Endothelial cell of umbilical vein (primary cell): ENCODE data around the gene ZNF598. TPM values are rescaled to one million over a fixed set of nuclear protein-coding genes. Genes with fewer than 3 reads are reported as not detected.

Source experiments
- BruUV-seq: library from RNA; stranded (reverse); fragments of 400-500 nt; replicated peaks from 2 replicates; lab custom pipeline; 2021; lab: Mats Ljungman, UMichigan
- CTCF ChIA-PET: fragments of 300-600, 350-600 bp; sonication (Branson Sonifier 250); formaldehyde crosslinking; loops from one replicate; lab custom pipeline; 2021; ENCODE audit warnings: antibody characterized with exemption, inconsistent platforms; lab: Charles Lee
- POLR2A ChIA-PET: fragments of 300-600, 350-600 bp; sonication (Branson Sonifier 250); formaldehyde crosslinking; loops from one replicate; lab custom pipeline; 2021; ENCODE audit warnings: antibody characterized with exemption, inconsistent platforms; lab: Charles Lee
- DNase-seq: peaks from one replicate; pipeline ENCODE4 v3.0.0-alpha.2; 2011; ENCODE audit warnings: low read depth, low spot score
- FAIRE-seq: peaks from 2 replicates; lab custom pipeline; 2011; peaks lifted over from hg19 to GRCh38; lab: Jason Lieb, UNC
- H2AFZ ChIP-seq: 2 replicates; pipeline ENCODE4 v1.6.0; 2012; ENCODE audit warnings: low read depth, low read length, control low read depth, inconsistent platforms
- H3K27ac ChIP-seq: 2 replicates; pipeline ENCODE4 v1.5.1; 2011; ENCODE audit warnings: low read depth, mild to moderate bottlenecking, control low read depth, low read length, moderate library complexity; ENCODE audit not compliant: insufficient read depth
- H3K27me3 ChIP-seq, 2 experiments: 2 replicates each; pipeline versions ENCODE4 v1.6.0 to v1.6.1; 2011; ENCODE audit warnings: low read length in 2 of 2, mixed read lengths in 1 of 2; ENCODE audit not compliant: control insufficient read depth in 2 of 2, insufficient read depth in 2 of 2
- H3K36me3 ChIP-seq, 2 experiments: 2 replicates in 1 of 2; 3 replicates in 1 of 2; pipeline ENCODE4 v1.5.1; 2011; ENCODE audit warnings: low read length in 2 of 2, mild to moderate bottlenecking in 1 of 2, moderate library complexity in 1 of 2; ENCODE audit not compliant: control insufficient read depth in 2 of 2, insufficient read depth in 2 of 2; ENCODE audit errors: extremely low read depth in 1 of 2
- H3K4me1 ChIP-seq: 3 replicates; pipeline ENCODE4 v1.5.1; 2011; ENCODE audit warnings: mild to moderate bottlenecking, low read length; ENCODE audit not compliant: control insufficient read depth, insufficient read depth; ENCODE audit errors: extremely low read depth
- H3K4me2 ChIP-seq: 2 replicates; pipeline ENCODE4 v1.6.1; 2011; ENCODE audit warnings: low read length, control low read depth, mixed read lengths; ENCODE audit not compliant: insufficient read depth
- H3K4me3 ChIP-seq, 3 experiments: fragments of 200-600 bp in 1 of 3; sonication (generic), shearing (Covaris generic) in 1 of 3; replicated peaks in 1 of 3; 2 replicates each; pipeline ENCODE4 v1.5.1; 2011 to 2016; ENCODE audit warnings: control low read depth in 3 of 3, low read length in 3 of 3, mild to moderate bottlenecking in 2 of 3, inconsistent platforms in 1 of 3, low read depth in 1 of 3, moderate library complexity in 1 of 3; ENCODE audit not compliant: insufficient read depth in 1 of 3
- H3K79me2 ChIP-seq: 2 replicates; pipeline ENCODE4 v1.6.0; 2012; ENCODE audit warnings: low read length, inconsistent platforms; ENCODE audit not compliant: control insufficient read depth, insufficient read depth
- H3K9ac ChIP-seq: replicated peaks from 2 replicates; pipeline ENCODE3; 2011; ENCODE audit warnings: low read length, control low read depth; ENCODE audit not compliant: insufficient read depth; ENCODE audit errors: extremely low read depth
- H3K9me1 ChIP-seq: replicated peaks from 3 replicates; pipeline ENCODE4 v1.6.0; 2011; ENCODE audit warnings: mild to moderate bottlenecking, low read length; ENCODE audit not compliant: control insufficient read depth, insufficient read depth; ENCODE audit errors: extremely low read depth
- H3K9me3 ChIP-seq: replicated peaks from 2 replicates; pipeline ENCODE4 v1.5.1; 2012; ENCODE audit warnings: low read length, inconsistent platforms; ENCODE audit not compliant: control insufficient read depth, insufficient read depth
- H4K20me1 ChIP-seq: replicated peaks from 2 replicates; pipeline ENCODE3; 2011; ENCODE audit warnings: mild to moderate bottlenecking, low read length; ENCODE audit not compliant: control insufficient read depth, insufficient read depth; ENCODE audit errors: extremely low read depth
- EZH2 ChIP-seq: IDR thresholded peaks from 2 replicates; pipeline ENCODE4 v1.6.1; 2012; ENCODE audit warnings: borderline replicate concordance, low read depth, mild to moderate bottlenecking, moderate library complexity, low read length, inconsistent platforms; ENCODE audit not compliant: severe bottlenecking
- FOS ChIP-seq: IDR thresholded peaks from 2 replicates; pipeline ENCODE4 v1.6.1; 2011; ENCODE audit warnings: mild to moderate bottlenecking, low read length, moderate library complexity, borderline replicate concordance; ENCODE audit not compliant: insufficient read depth
- GATA2 ChIP-seq: IDR thresholded peaks from 2 replicates; pipeline ENCODE4 v1.7.0; 2011; ENCODE audit warnings: low read depth, mild to moderate bottlenecking, moderate library complexity, mixed read lengths, low read length; ENCODE audit not compliant: insufficient read length, insufficient read depth
- JUN ChIP-seq: IDR thresholded peaks from 2 replicates; pipeline ENCODE4 v1.6.1; 2011; ENCODE audit warnings: borderline replicate concordance, low read depth; ENCODE audit not compliant: insufficient read length, insufficient read depth
- MAX ChIP-seq: IDR thresholded peaks from 2 replicates; pipeline ENCODE4 v1.6.1; 2011; ENCODE audit not compliant: insufficient read depth, insufficient read length
- MYC ChIP-seq: IDR thresholded peaks from one replicate; pipeline ENCODE4 v1.6.1; 2011; ENCODE audit warnings: mild to moderate bottlenecking, low read depth, low read length
- POLR2A ChIP-seq: IDR thresholded peaks from 2 replicates; pipeline ENCODE4 v1.6.1; 2012; ENCODE audit warnings: low read depth, mild to moderate bottlenecking, control low read depth, low read length
- POLR2AphosphoS5 ChIP-seq: IDR thresholded peaks from 2 replicates; pipeline ENCODE4 v1.6.1; 2012; ENCODE audit warnings: low read depth, mild to moderate bottlenecking, control low read depth, low read length, moderate library complexity; ENCODE audit not compliant: insufficient read depth
- dilution Hi-C: fragments of 300-500 bp; cut with MboI; formaldehyde crosslinking; loops from one replicate; pipeline ENCODE4 v1.15.0; 2019; ENCODE audit warnings: low sequenced_read_pairs; ENCODE audit not compliant: extremely low pct_ligation_motif_present
- intact Hi-C: fragments of 100-400 bp; cut with micrococcal nuclease; formaldehyde crosslinking; loops from one replicate; pipeline ENCODE4 v1.10.0; 2022
- polyA plus RNA-seq, 4 experiments: library from polyadenylated mRNA; depleted of rRNA in 3 of 4; stranded (reverse) in 3 of 4; unstranded in 1 of 4; fragments of >200 nt; gene quantifications; 2 replicates each; pipeline versions ENCODE4 v1.2.1 to v1.2.3, GENCODE V29; 2011 to 2012; ENCODE audit warnings: missing spikeins in 1 of 4
- total RNA-seq: library from RNA; stranded (reverse); gene quantifications from 2 replicates; pipeline ENCODE4 v1.2.3, GENCODE V29; 2021

ZNF598 gene
- total and polyA plus RNA-seq, 2 donors (not counting 3 experiments of a cell fraction or from before 2014, with no cell fraction given) = 43.3 to 67.0 TPM

GRCh38 chr16:1972490-1972877, 37.1 kb downstream of the ZNF598 start:
- intact Hi-C loops (no loop called here), dilution Hi-C loops (no loop called here)
- no peaks in the 10 kb centered on the region for H3K27me3 ChIP-seq
- H3K4me2 ChIP-seq = peak overlapping the region; percentile 64
- CTCF ChIA-PET = no interaction called here
- H4K20me1 ChIP-seq = no peaks in the 10 kb centered on the region
- H3K9me3 ChIP-seq = no peaks in the 10 kb centered on the region
- peak overlapping the region; percentile 76 for H3K9ac ChIP-seq
- no TSS peak for BruUV-seq
- no peak overlapping the region for H2AFZ ChIP-seq
- peaks cover 4% of the 10 kb centered on the region for H3K4me1 ChIP-seq
- no peaks in the 10 kb centered on the region for H3K9me1 ChIP-seq
- TF ChIP-seq GATA2 = no peak
- H3K79me2 ChIP-seq = peaks cover 15% of the 10 kb centered on the region
- peak overlapping the region; percentile 59 to 82 (median 62) for H3K4me3 ChIP-seq
- H3K36me3 ChIP-seq = peaks cover 9 to 28% of the 10 kb centered on the region in 2 experiments
- POLR2A ChIA-PET = interaction anchor here (1.2 kb wide), 1 partner anchor 9 kb away, joined by 3 read pairs; no protein-coding TSS in a partner anchor
- FAIRE-seq (no peak), DNase-seq (no peak)
- H3K27ac ChIP-seq = no peak overlapping the region

GRCh38 chr16:1971796-1972489, 37.7 kb downstream of the ZNF598 start, which contains the start of gene TBL3:
TBL3 (plus strand) TSS chr16:1972053; CDS start chr16:1972165, 112 bp downstream.
- intact Hi-C loops = loop anchor here (1.0 kb wide), 1 partner anchor 12 kb away; the partner anchor contains the start of gene GFER
- Histone ChIP-seq H3K9me3 (no peaks in the 10 kb centered on the region), H2AFZ (peak within 1 kb of the TSS; percentile 65), H4K20me1 (no peaks in the 10 kb centered on the region), H3K9me1 (no peaks in the 10 kb centered on the region), H3K4me3 (peak within 1 kb of the TSS; percentile 59 to 82 (median 62)), H3K27ac (peak within 1 kb of the TSS; percentile 40), H3K27me3 (no peaks in the 10 kb centered on the region), H3K4me1 (peaks cover 4% of the 10 kb centered on the region), H3K79me2 (peaks cover 15% of the 10 kb centered on the region), H3K4me2 (peak within 1 kb of the TSS; percentile 70), H3K36me3 (peaks cover 9 to 25% of the 10 kb centered on the region in 2 experiments), H3K9ac (peak within 1 kb of the TSS; percentile 76)
- ChIA-PET POLR2A (interaction anchor here (1.2 kb wide), 1 partner anchor 8 kb away, joined by 3 read pairs; no protein-coding TSS in a partner anchor), CTCF (interaction anchor here (1.4 kb wide), 1 partner anchor 169 kb away, joined by 5 read pairs; no protein-coding TSS in a partner anchor)
- TF ChIP-seq MYC (no peak), GATA2 (no peak), FOS (no peak), JUN (no peak), MAX (peak; percentile 68), EZH2 (no peak), POLR2AphosphoS5 (peak; percentile 94), POLR2A (peak; percentile 94)
- BruUV-seq = no TSS peak
- FAIRE-seq = peak; percentile 88
- dilution Hi-C loops = no loop called here
- peak; percentile 95 for DNase-seq
